ENCODE measurements around the gene EXOC6B.
A peak's percentile ranks its signal among the peaks of the same experiment; 100 is the strongest.
"Not testable (repeated sequence)": the region's sequence is repeated elsewhere in the genome, so short reads cannot be mapped to it uniquely, and the experiment has no call there.

Gene EXOC6B

GRCh38 chr2:72604468-72604867, 221.4 kb downstream of the EXOC6B start:
- DNase-seq (ENCODE audit: low read depth), result no peak

- no peak for DNase-seq (ENCODE audit: low read depth)
Measured at GRCh38 chr2:72603481-72603880, 222.4 kb downstream of the EXOC6B start.

- DNase-seq (ENCODE audit: low read depth), result no peak
Measured at GRCh38 chr2:72602711-72603110, 223.1 kb downstream of the EXOC6B start.

GRCh38 chr2:72602095-72602494, 223.7 kb downstream of the EXOC6B start:
- no peak for DNase-seq (ENCODE audit: low read depth)

GRCh38 chr2:72583836-72584235, 242.0 kb downstream of the EXOC6B start:
- DNase-seq (ENCODE audit: low read depth), result not testable (repeated sequence)

- no peak for DNase-seq (ENCODE audit: low read depth)
Measured at GRCh38 chr2:72583376-72583775, 242.5 kb downstream of the EXOC6B start.

GRCh38 chr2:72581560-72582181, 244.2 kb downstream of the EXOC6B start:
- no peak for DNase-seq (ENCODE audit: low read depth)

GRCh38 chr2:72579591-72580180, 246.1 kb downstream of the EXOC6B start:
- DNase-seq (ENCODE audit: low read depth), result peak; percentile 72

GRCh38 chr2:72576861-72577260, 249.0 kb downstream of the EXOC6B start:
- DNase-seq (ENCODE audit: low read depth), result no peak

- DNase-seq (ENCODE audit: low read depth), result no peak
Measured at GRCh38 chr2:72576459-72576858, 249.4 kb downstream of the EXOC6B start.

GRCh38 chr2:72574886-72575285, 250.9 kb downstream of the EXOC6B start:
- DNase-seq (ENCODE audit: low read depth), result no peak

GRCh38 chr2:72573232-72573631, 252.6 kb downstream of the EXOC6B start:
- no peak for DNase-seq (ENCODE audit: low read depth)

GRCh38 chr2:72572501-72572900, 253.3 kb downstream of the EXOC6B start:
- no peak for DNase-seq (ENCODE audit: low read depth)

GRCh38 chr2:72570413-72570812, 255.4 kb downstream of the EXOC6B start:
- peak; percentile 13 for DNase-seq (ENCODE audit: low read depth)

- DNase-seq (ENCODE audit: low read depth), result peak; percentile 31
Measured at GRCh38 chr2:72562451-72563153, 263.2 kb downstream of the EXOC6B start.

- peak; percentile 59 for DNase-seq (ENCODE audit: low read depth)
Measured at GRCh38 chr2:72561621-72562318, 264.1 kb downstream of the EXOC6B start.

- DNase-seq (ENCODE audit: low read depth), result no peak
Measured at GRCh38 chr2:72555943-72556342, 269.9 kb downstream of the EXOC6B start.

GRCh38 chr2:72555363-72555762, 270.5 kb downstream of the EXOC6B start:
- not testable (repeated sequence) for DNase-seq (ENCODE audit: low read depth)

GRCh38 chr2:72554910-72555309, 270.9 kb downstream of the EXOC6B start:
- not testable (repeated sequence) for DNase-seq (ENCODE audit: low read depth)

- DNase-seq (ENCODE audit: low read depth), result no peak
Measured at GRCh38 chr2:72554381-72554780, 271.5 kb downstream of the EXOC6B start.

GRCh38 chr2:72548081-72548764, 277.6 kb downstream of the EXOC6B start:
- DNase-seq (ENCODE audit: low read depth), result no peak

- DNase-seq (ENCODE audit: low read depth), result no peak
Measured at GRCh38 chr2:72545790-72546189, 280.0 kb downstream of the EXOC6B start.

Data from ELR (cell line).